Hepatocyte (in vitro differentiated cells): Measurements from ENCODE around the gene PALD1. TPM values are rescaled to one million over a fixed set of nuclear protein-coding genes. Genes with fewer than 3 reads are reported as not detected.

Experiments
- DNase-seq: peaks from one replicate; pipeline ENCODE4 v3.0.0-alpha.2; 2016; ENCODE audit warnings: low spot score
- H2AFZ ChIP-seq: fragments of 200-600 bp; sonication (generic); 2 replicates; pipeline ENCODE4 v1.6.0; 2016; ENCODE audit warnings: antibody characterized with exemption, mild to moderate bottlenecking
- H3K27ac ChIP-seq: fragments of 200-600 bp; sonication (generic); 2 replicates; pipeline ENCODE4 v1.5.1; 2016; ENCODE audit warnings: mild to moderate bottlenecking
- H3K27me3 ChIP-seq: fragments of 200-600 bp; sonication (generic); 2 replicates; pipeline ENCODE4 v1.6.1; 2016
- H3K36me3 ChIP-seq: fragments of 200-600 bp; sonication (generic); replicated peaks from 2 replicates; pipeline ENCODE4 v1.5.1; 2016; ENCODE audit warnings: low read depth; ENCODE audit not compliant: insufficient read depth
- H3K4me1 ChIP-seq: fragments of 200-600 bp; sonication (generic); 2 replicates; pipeline ENCODE4 v1.5.1; 2016; ENCODE audit warnings: mild to moderate bottlenecking, moderate library complexity; ENCODE audit not compliant: insufficient read depth
- H3K4me2 ChIP-seq: fragments of 200-600 bp; sonication (generic); 2 replicates; pipeline ENCODE4 v1.6.0; 2016
- H3K4me3 ChIP-seq: fragments of 200-600 bp; sonication (generic); 2 replicates; pipeline ENCODE4 v1.5.1; 2016; ENCODE audit warnings: mild to moderate bottlenecking
- H3K79me2 ChIP-seq: fragments of 200-600 bp; sonication (generic); 2 replicates; pipeline ENCODE4 v1.6.0; 2017; ENCODE audit warnings: mild to moderate bottlenecking
- H3K9me2 ChIP-seq: fragments of 200-600 bp; sonication (generic); replicated peaks from 2 replicates; pipeline ENCODE4 v1.6.0; 2017; ENCODE audit warnings: mild to moderate bottlenecking; ENCODE audit not compliant: insufficient read depth
- H3K9me3 ChIP-seq: fragments of 200-600 bp; sonication (generic); 2 replicates; pipeline ENCODE4 v1.5.1; 2016; ENCODE audit warnings: low read depth, mild to moderate bottlenecking
- H4K20me1 ChIP-seq: fragments of 200-600 bp; sonication (generic); 2 replicates; pipeline ENCODE4 v1.6.0; 2016; ENCODE audit warnings: mild to moderate bottlenecking; ENCODE audit not compliant: insufficient read depth, poor library complexity, severe bottlenecking
- EZH2 ChIP-seq: fragments of 200-600 bp; sonication (generic); IDR thresholded peaks from 2 replicates; pipeline ENCODE4 v1.6.1; 2016; ENCODE audit warnings: antibody characterized with exemption, mild to moderate bottlenecking, borderline replicate concordance
- EZH2phosphoT487 ChIP-seq: fragments of 200-600 bp; sonication (generic); IDR thresholded peaks from one replicate; pipeline ENCODE4 v1.6.1; 2018; ENCODE audit warnings: antibody characterized with exemption, mild to moderate bottlenecking, low read depth, moderate library complexity; ENCODE audit not compliant: unreplicated experiment, severe bottlenecking
- WGBS: methylation state at CpG from one replicate; pipeline ENCODE4 v1.1.6; 2016; ENCODE audit warnings: low lambda C conversion rate; ENCODE audit errors: missing lambda C conversion rate; 5-methylcytosine and 5-hydroxymethylcytosine counted together
- polyA plus RNA-seq: library from polyadenylated mRNA; unstranded; fragments of >200 nt; fragmentation: Nextera tagmentation; extraction: Ambion mirVana; gene quantifications from 2 replicates; pipeline ENCODE4 v1.2.1, GENCODE V29; 2016
- total RNA-seq: library from RNA; depleted of rRNA; stranded (reverse); fragments of >200 nt; gene quantifications from 2 replicates; pipeline ENCODE4 v1.2.3, GENCODE V29; 2014
- TF ChIP-seq, protein P1 (sequence below): fragments of 200-600 bp; sonication (generic); IDR thresholded peaks from 2 replicates; pipeline ENCODE4 v1.5.1; 2016; ENCODE audit warnings: antibody characterized with exemption, mild to moderate bottlenecking; ENCODE audit not compliant: poor library complexity

Gene PALD1
- total and polyA plus RNA-seq, 2 experiments from 2014 or later, result 1.3 to 2.2 TPM

- Histone ChIP-seq H3K4me2 (no peak overlapping the region), H3K27me3 (no peaks in the 10 kb centered on the region), H3K36me3 (no peaks in the 10 kb centered on the region), H4K20me1 (no peaks in the 10 kb centered on the region), H3K4me1 (no peaks in the 10 kb centered on the region), H2AFZ (no peak overlapping the region), H3K79me2 (no peaks in the 10 kb centered on the region), H3K9me3 (no peaks in the 10 kb centered on the region), H3K4me3 (no peak overlapping the region), H3K9me2 (no peaks in the 10 kb centered on the region), H3K27ac (no peak overlapping the region)
- WGBS, result 100% methylated on average over 10 of the region's 10 CpGs
- TF ChIP-seq, protein P1, sequence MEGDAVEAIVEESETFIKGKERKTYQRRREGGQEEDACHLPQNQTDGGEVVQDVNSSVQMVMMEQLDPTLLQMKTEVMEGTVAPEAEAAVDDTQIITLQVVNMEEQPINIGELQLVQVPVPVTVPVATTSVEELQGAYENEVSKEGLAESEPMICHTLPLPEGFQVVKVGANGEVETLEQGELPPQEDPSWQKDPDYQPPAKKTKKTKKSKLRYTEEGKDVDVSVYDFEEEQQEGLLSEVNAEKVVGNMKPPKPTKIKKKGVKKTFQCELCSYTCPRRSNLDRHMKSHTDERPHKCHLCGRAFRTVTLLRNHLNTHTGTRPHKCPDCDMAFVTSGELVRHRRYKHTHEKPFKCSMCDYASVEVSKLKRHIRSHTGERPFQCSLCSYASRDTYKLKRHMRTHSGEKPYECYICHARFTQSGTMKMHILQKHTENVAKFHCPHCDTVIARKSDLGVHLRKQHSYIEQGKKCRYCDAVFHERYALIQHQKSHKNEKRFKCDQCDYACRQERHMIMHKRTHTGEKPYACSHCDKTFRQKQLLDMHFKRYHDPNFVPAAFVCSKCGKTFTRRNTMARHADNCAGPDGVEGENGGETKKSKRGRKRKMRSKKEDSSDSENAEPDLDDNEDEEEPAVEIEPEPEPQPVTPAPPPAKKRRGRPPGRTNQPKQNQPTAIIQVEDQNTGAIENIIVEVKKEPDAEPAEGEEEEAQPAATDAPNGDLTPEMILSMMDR, result no peak
- TF ChIP-seq EZH2phosphoT487, result no peak
- TF ChIP-seq EZH2, result no peak
- DNase-seq, result no peak
Measured at GRCh38 chr10:70538195-70538520, 59.6 kb downstream of the PALD1 start.

GRCh38 chr10:70538731-70539338, 60.3 kb downstream of the PALD1 start:
- no peaks in the 10 kb centered on the region for H3K9me2 ChIP-seq
- H3K36me3 ChIP-seq, result no peaks in the 10 kb centered on the region
- H3K4me1 ChIP-seq, result no peaks in the 10 kb centered on the region
- no peaks in the 10 kb centered on the region for H3K27me3 ChIP-seq
- WGBS, result 96% methylated on average over 26 of the region's 27 CpGs
- H3K79me2 ChIP-seq, result no peaks in the 10 kb centered on the region
- no peak overlapping the region for H3K4me2 ChIP-seq
- H3K4me3 ChIP-seq, result no peak overlapping the region
- no peaks in the 10 kb centered on the region for H4K20me1 ChIP-seq
- H3K9me3 ChIP-seq, result no peaks in the 10 kb centered on the region
- H3K27ac ChIP-seq, result no peak overlapping the region
- no peak for DNase-seq
- no peak overlapping the region for H2AFZ ChIP-seq
- TF ChIP-seq EZH2phosphoT487, result no peak
- no peak for TF ChIP-seq EZH2
- TF ChIP-seq, protein P1, result no peak

- TF ChIP-seq EZH2, result no peak
- TF ChIP-seq, protein P1, result no peak
- TF ChIP-seq EZH2phosphoT487, result no peak
- Histone ChIP-seq H4K20me1 (no peaks in the 10 kb centered on the region), H2AFZ (no peak overlapping the region), H3K79me2 (no peaks in the 10 kb centered on the region), H3K4me1 (no peaks in the 10 kb centered on the region), H3K27me3 (no peaks in the 10 kb centered on the region), H3K9me2 (no peaks in the 10 kb centered on the region), H3K36me3 (no peaks in the 10 kb centered on the region), H3K4me2 (no peak overlapping the region), H3K4me3 (no peak overlapping the region), H3K9me3 (no peaks in the 10 kb centered on the region), H3K27ac (no peak overlapping the region)
- no peak for DNase-seq
- WGBS, result 88% methylated on average over 7 of the region's 7 CpGs
Measured at GRCh38 chr10:70539471-70539870, 60.9 kb downstream of the PALD1 start.
